ENCODE results near the gene PTPRC.

The PTPRC gene

DNA sequence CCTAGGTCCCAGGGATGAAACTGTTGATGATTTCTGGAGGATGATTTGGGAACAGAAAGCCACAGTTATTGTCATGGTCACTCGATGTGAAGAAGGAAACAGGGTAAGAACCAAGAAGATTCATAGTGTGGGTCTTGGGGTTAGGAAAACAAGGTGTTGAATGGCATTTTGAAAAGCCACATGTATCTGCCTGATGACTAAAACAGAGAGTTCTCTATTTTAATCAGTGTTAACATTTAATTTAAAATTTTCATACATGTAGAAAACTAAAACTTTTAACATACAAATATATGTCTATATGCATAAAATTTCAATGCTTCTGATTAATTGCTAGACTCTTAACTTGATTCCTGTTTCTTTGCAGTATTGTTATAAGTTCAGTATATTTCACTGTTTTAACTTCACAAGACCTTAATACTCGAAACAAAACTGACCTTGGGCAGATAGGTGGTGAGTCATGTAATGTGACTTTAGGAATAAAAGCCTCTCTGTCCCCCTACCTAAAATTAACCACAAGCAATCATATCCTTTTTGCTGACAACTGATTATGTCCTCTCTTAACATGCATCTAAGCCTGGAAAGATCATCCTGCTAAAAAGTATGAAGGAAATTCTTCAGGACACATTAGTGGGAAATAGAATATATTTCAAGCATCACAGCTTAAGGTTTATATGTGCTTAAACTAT, 95.6 kb downstream of the PTPRC start:
- H3F3A ChIP-seq (ENCODE audit: insufficient read depth, low read length): no peaks in the 10 kb centered on the region
- no peak overlapping the region for H3K27ac ChIP-seq (ENCODE audit: low read depth, low read length, poor library complexity, severe bottlenecking)
- H3K4me2 ChIP-seq (ENCODE audit: low read length): no peak overlapping the region
- no peak overlapping the region for H3K9ac ChIP-seq (ENCODE audit: low read length)
- H3K9me2 ChIP-seq (ENCODE audit: low read depth, low read length): no peaks in the 10 kb centered on the region
- H3K27me3 ChIP-seq (ENCODE audit: insufficient read depth, low read length): no peaks in the 10 kb centered on the region
- H3K4me1 ChIP-seq (ENCODE audit: insufficient read depth, low read length, severe bottlenecking): no peaks in the 10 kb centered on the region
- peaks cover 7% of the 10 kb centered on the region for H3K9me3 ChIP-seq (ENCODE audit: low read length)
- no peak overlapping the region for H3K4me3 ChIP-seq (ENCODE audit: low read depth, low read length, poor library complexity, severe bottlenecking)
- H3K36me3 ChIP-seq (ENCODE audit: insufficient read depth, low read length): peaks cover 97% of the 10 kb centered on the region
- no peak for TF ChIP-seq EZH2 (IDR thresholded peaks at IDR 0.05; ENCODE audit: borderline replicate concordance, low read length)
- TF ChIP-seq, protein P1, sequence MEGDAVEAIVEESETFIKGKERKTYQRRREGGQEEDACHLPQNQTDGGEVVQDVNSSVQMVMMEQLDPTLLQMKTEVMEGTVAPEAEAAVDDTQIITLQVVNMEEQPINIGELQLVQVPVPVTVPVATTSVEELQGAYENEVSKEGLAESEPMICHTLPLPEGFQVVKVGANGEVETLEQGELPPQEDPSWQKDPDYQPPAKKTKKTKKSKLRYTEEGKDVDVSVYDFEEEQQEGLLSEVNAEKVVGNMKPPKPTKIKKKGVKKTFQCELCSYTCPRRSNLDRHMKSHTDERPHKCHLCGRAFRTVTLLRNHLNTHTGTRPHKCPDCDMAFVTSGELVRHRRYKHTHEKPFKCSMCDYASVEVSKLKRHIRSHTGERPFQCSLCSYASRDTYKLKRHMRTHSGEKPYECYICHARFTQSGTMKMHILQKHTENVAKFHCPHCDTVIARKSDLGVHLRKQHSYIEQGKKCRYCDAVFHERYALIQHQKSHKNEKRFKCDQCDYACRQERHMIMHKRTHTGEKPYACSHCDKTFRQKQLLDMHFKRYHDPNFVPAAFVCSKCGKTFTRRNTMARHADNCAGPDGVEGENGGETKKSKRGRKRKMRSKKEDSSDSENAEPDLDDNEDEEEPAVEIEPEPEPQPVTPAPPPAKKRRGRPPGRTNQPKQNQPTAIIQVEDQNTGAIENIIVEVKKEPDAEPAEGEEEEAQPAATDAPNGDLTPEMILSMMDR (IDR thresholded peaks at IDR 0.05; ENCODE audit: low read length): no peak
- H4K20me1 ChIP-seq (ENCODE audit: insufficient read depth, low read length): no peaks in the 10 kb centered on the region
- H3K79me2 ChIP-seq (ENCODE audit: insufficient read depth, low read length): 0 out of 2 replicates have a peak, but pooled peaks cover 6% of the 10 kb centered on the region
- H2AFZ ChIP-seq (ENCODE audit: low read length): no peak overlapping the region

- no peak overlapping the region for H3K9ac ChIP-seq (ENCODE audit: low read length)
- no peaks in the 10 kb centered on the region for H3K4me1 ChIP-seq (ENCODE audit: insufficient read depth, low read length, severe bottlenecking)
- H3K9me3 ChIP-seq (ENCODE audit: low read length): no peaks in the 10 kb centered on the region; the same call in 1 of the 2 replicates
- no peak overlapping the region for H3K4me3 ChIP-seq (ENCODE audit: low read depth, low read length, poor library complexity, severe bottlenecking)
- H2AFZ ChIP-seq (ENCODE audit: low read length): no peak overlapping the region
- H3K27me3 ChIP-seq (ENCODE audit: insufficient read depth, low read length): no peaks in the 10 kb centered on the region
- H3F3A ChIP-seq (ENCODE audit: insufficient read depth, low read length): no peaks in the 10 kb centered on the region
- no peaks in the 10 kb centered on the region for H3K9me2 ChIP-seq (ENCODE audit: low read depth, low read length)
- no peak overlapping the region for H3K27ac ChIP-seq (ENCODE audit: low read depth, low read length, poor library complexity, severe bottlenecking)
- peaks cover 100% of the 10 kb centered on the region for H3K36me3 ChIP-seq (ENCODE audit: insufficient read depth, low read length)
- no peak overlapping the region for H3K4me2 ChIP-seq (ENCODE audit: low read length)
- TF ChIP-seq, protein P1 (IDR thresholded peaks at IDR 0.05; ENCODE audit: low read length): no peak
- TF ChIP-seq EZH2 (IDR thresholded peaks at IDR 0.05; ENCODE audit: borderline replicate concordance, low read length): no peak
- H3K79me2 ChIP-seq (ENCODE audit: insufficient read depth, low read length): 0 out of 2 replicates have a peak, but pooled peaks cover 6% of the 10 kb centered on the region
- H4K20me1 ChIP-seq (ENCODE audit: insufficient read depth, low read length): no peaks in the 10 kb centered on the region
Measured at GRCh38 chr1:198741744-198742143, 102.9 kb downstream of the PTPRC start.

- Histone ChIP-seq H3K4me1 (ENCODE audit: insufficient read depth, low read length, severe bottlenecking) (no peaks in the 10 kb centered on the region), H3K9me2 (ENCODE audit: low read depth, low read length) (no peaks in the 10 kb centered on the region)
Measured at GRCh38 chr1:198747127-198747526, 108.3 kb downstream of the PTPRC start.

More at GRCh38 chr1:198747127-198747526, 108.3 kb downstream of the PTPRC start:
- Histone ChIP-seq H3F3A (ENCODE audit: insufficient read depth, low read length) (no peaks in the 10 kb centered on the region; the same call in 1 of the 2 replicates), H3K9me3 (ENCODE audit: low read length) (no peaks in the 10 kb centered on the region), H3K36me3 (ENCODE audit: insufficient read depth, low read length) (peaks cover 99% of the 10 kb centered on the region), H3K4me3 (ENCODE audit: low read depth, low read length, poor library complexity, severe bottlenecking) (no peak overlapping the region), H3K27me3 (ENCODE audit: insufficient read depth, low read length) (no peaks in the 10 kb centered on the region), H3K4me2 (ENCODE audit: low read length) (no peak overlapping the region), H3K9ac (ENCODE audit: low read length) (no peak overlapping the region), H2AFZ (ENCODE audit: low read length) (no peak overlapping the region), H3K27ac (ENCODE audit: low read depth, low read length, poor library complexity, severe bottlenecking) (no peak overlapping the region), H3K79me2 (ENCODE audit: insufficient read depth, low read length) (no peaks in the 10 kb centered on the region), H4K20me1 (ENCODE audit: insufficient read depth, low read length) (no peaks in the 10 kb centered on the region)
- TF ChIP-seq, protein P1 (IDR thresholded peaks at IDR 0.05; ENCODE audit: low read length): no peak

All from OCI-LY1 (cell line).